ENCODE results near the gene RHOD.

Gene RHOD

GRCh38 chr11:67117672-67118180 is 61.1 kb downstream of the RHOD start:
- no peak for DNase-seq (ENCODE audit: low spot score)

GRCh38 chr11:67118181-67118766 is 61.6 kb downstream of the RHOD start:
- peak; percentile 26 for DNase-seq (ENCODE audit: low spot score)

GRCh38 chr11:67118801-67119584 is 62.3 kb downstream of the RHOD start, which contains the start of gene KDM2A:
Gene KDM2A, plus strand, starts transcription at chr11:67119263. Its CDS starts 2,054 bp downstream, at chr11:67121317.
- DNase-seq (ENCODE audit: low spot score) = peak; percentile 98

GRCh38 chr11:67119585-67120391 is 63.1 kb downstream of the RHOD start:
- DNase-seq (ENCODE audit: low spot score) = peak; percentile 23

GRCh38 chr11:67120456-67120855 is 63.8 kb downstream of the RHOD start:
- peak; percentile 23 for DNase-seq (ENCODE audit: low spot score)

- DNase-seq (ENCODE audit: low spot score) = peak; percentile 28
Measured at GRCh38 chr11:67120881-67121710, 64.4 kb downstream of the RHOD start.
